Choroid plexus epithelial cell (primary cell): ENCODE results near the gene METRNL.
A peak's percentile ranks its signal among the peaks of the same experiment; 100 is the strongest.

Experiments used
- DNase-seq: peaks from one replicate; pipeline ENCODE4 v3.0.0-alpha.2; 2010; ENCODE audit warnings: low read depth
- H3K4me3 ChIP-seq: 2 replicates; pipeline ENCODE4 v1.5.1; 2011; ENCODE audit warnings: low read depth, mild to moderate bottlenecking, control low read depth, low read length, moderate library complexity
- CTCF ChIP-seq: conservative IDR thresholded peaks from 2 replicates; pipeline ENCODE4 v1.5.1; 2011; ENCODE audit warnings: low read depth, mild to moderate bottlenecking, control low read depth, inconsistent platforms, low read length, moderate library complexity

Gene METRNL

GRCh38 chr17:83100220-83100852 is 20.9 kb downstream of the METRNL start:
- H3K4me3 ChIP-seq, result no peak overlapping the region
- TF ChIP-seq CTCF, result no peak
- peak; percentile 26 for DNase-seq

GRCh38 chr17:83100853-83101391 is 21.5 kb downstream of the METRNL start:
- DNase-seq, result no peak
- H3K4me3 ChIP-seq, result no peak overlapping the region
- TF ChIP-seq CTCF, result no peak

- no peak for DNase-seq
- no peak for TF ChIP-seq CTCF
- H3K4me3 ChIP-seq, result no peak overlapping the region
Measured at GRCh38 chr17:83101805-83102480, 22.5 kb downstream of the METRNL start.

GRCh38 chr17:83103200-83103942 is 24.0 kb downstream of the METRNL start:
- H3K4me3 ChIP-seq, result no peak overlapping the region
- TF ChIP-seq CTCF, result no peak
- DNase-seq, result no peak

GRCh38 chr17:83103943-83104311 is 24.5 kb downstream of the METRNL start:
- no peak for TF ChIP-seq CTCF
- DNase-seq, result no peak
- H3K4me3 ChIP-seq, result no peak overlapping the region

- no peak for DNase-seq
- no peak overlapping the region for H3K4me3 ChIP-seq
- no peak for TF ChIP-seq CTCF
Measured at GRCh38 chr17:83104577-83105505, 25.4 kb downstream of the METRNL start.
